Panc1 (cell line): ENCODE results near the gene SLC6A20.

Experiments
- CTCF ChIP-seq: fragments of 450-650 bp; IDR thresholded peaks from 2 replicates; pipeline ENCODE4 v1.5.1; 2017; ENCODE audit warnings: mild to moderate bottlenecking
- POLR2AphosphoS5 ChIP-seq: IDR thresholded peaks from 2 replicates; pipeline ENCODE4 v1.6.1; 2012; ENCODE audit warnings: mild to moderate bottlenecking, low read depth, low read length, moderate library complexity
- REST ChIP-seq, 2 experiments: IDR thresholded peaks; 2 replicates each; pipeline ENCODE4 v1.6.1; 2011 to 2012; ENCODE audit warnings: low read depth in 2 of 2, control low read depth in 1 of 2, low read length in 1 of 2, mild to moderate bottlenecking in 1 of 2, moderate library complexity in 1 of 2; ENCODE audit not compliant: insufficient read depth in 1 of 2

- TF ChIP-seq CTCF: no peak
- no peak for TF ChIP-seq POLR2AphosphoS5
- no peak for TF ChIP-seq REST (IDR thresholded peaks at IDR 0.05; ENCODE audit: insufficient read depth in 1 of 2, low read depth in 2 of 2, low read length in 1 of 2)
These were observed 19.7 kb downstream of the SLC6A20 start for GRCh38 chr3:45776611-45777010.
